Spleen (tissue), 7 donors: Measurements from ENCODE around the gene RANBP17.
"Not testable (repeated sequence)": the region's sequence is repeated elsewhere in the genome, so short reads cannot be mapped to it uniquely, and the experiment has no call there.

Experiments used
- POLR2AphosphoS5 ChIP-seq, 3 donors: sonication (generic); formaldehyde crosslinking; IDR thresholded peaks; one replicate each; pipeline ENCODE4 v1.5.1; 2017; ENCODE audit warnings: antibody characterized with exemption in 3 of 3
- TF ChIP-seq, protein P1 (sequence below), 11 experiments: fragments of 200-600 bp in 7 of 11; fragments of 450-650 bp in 4 of 11; sonication (generic) in 4 of 11; IDR thresholded peaks in 8 of 11; conservative IDR thresholded peaks in 3 of 11; 1 replicate in 7 of 11; 2 replicates in 4 of 11; pipeline versions ENCODE4 v1.4.0 to v1.8.0; 2016 to 2021; ENCODE audit warnings: antibody characterized with exemption in 11 of 11, inconsistent platforms in 4 of 11, mild to moderate bottlenecking in 1 of 11
- donor health status: DM: no; HTN: no; CAD: no; lungs with moderate emphysema.
- donor health status: DM: no; HTN: no; CAD: no.
- donor health status: DM: no; HTN: no; CAD: no.

DNA sequence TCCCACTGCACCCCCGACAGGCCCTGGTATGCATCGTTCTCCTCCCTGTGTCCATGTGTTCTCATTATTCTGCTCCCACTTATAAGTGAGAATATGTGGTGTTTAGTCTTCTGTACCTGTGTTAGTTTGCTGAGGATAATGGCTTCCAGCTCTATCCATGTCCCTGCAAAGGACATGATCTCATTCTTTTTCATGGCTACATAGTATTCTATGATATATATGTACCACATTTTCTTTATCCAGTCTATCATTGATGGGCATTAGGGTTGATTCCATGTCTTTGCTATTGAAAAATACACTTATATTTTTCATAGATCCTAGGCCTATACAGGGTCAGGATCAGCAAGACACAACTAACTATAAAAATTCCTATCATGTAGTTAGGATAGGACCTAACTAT is 180.1 kb downstream of the RANBP17 start:
- TF ChIP-seq, protein P1, sequence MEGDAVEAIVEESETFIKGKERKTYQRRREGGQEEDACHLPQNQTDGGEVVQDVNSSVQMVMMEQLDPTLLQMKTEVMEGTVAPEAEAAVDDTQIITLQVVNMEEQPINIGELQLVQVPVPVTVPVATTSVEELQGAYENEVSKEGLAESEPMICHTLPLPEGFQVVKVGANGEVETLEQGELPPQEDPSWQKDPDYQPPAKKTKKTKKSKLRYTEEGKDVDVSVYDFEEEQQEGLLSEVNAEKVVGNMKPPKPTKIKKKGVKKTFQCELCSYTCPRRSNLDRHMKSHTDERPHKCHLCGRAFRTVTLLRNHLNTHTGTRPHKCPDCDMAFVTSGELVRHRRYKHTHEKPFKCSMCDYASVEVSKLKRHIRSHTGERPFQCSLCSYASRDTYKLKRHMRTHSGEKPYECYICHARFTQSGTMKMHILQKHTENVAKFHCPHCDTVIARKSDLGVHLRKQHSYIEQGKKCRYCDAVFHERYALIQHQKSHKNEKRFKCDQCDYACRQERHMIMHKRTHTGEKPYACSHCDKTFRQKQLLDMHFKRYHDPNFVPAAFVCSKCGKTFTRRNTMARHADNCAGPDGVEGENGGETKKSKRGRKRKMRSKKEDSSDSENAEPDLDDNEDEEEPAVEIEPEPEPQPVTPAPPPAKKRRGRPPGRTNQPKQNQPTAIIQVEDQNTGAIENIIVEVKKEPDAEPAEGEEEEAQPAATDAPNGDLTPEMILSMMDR (IDR thresholded peaks at IDR 0.05 in 8 of 11, conservative IDR thresholded peaks at IDR 0.05 in 3 of 11): not testable (repeated sequence)
- not testable (repeated sequence) for TF ChIP-seq POLR2AphosphoS5 (IDR thresholded peaks at IDR 0.05)
